ENCODE data around the gene IGF2R.

- TF ChIP-seq, protein P1, sequence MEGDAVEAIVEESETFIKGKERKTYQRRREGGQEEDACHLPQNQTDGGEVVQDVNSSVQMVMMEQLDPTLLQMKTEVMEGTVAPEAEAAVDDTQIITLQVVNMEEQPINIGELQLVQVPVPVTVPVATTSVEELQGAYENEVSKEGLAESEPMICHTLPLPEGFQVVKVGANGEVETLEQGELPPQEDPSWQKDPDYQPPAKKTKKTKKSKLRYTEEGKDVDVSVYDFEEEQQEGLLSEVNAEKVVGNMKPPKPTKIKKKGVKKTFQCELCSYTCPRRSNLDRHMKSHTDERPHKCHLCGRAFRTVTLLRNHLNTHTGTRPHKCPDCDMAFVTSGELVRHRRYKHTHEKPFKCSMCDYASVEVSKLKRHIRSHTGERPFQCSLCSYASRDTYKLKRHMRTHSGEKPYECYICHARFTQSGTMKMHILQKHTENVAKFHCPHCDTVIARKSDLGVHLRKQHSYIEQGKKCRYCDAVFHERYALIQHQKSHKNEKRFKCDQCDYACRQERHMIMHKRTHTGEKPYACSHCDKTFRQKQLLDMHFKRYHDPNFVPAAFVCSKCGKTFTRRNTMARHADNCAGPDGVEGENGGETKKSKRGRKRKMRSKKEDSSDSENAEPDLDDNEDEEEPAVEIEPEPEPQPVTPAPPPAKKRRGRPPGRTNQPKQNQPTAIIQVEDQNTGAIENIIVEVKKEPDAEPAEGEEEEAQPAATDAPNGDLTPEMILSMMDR (IDR thresholded peaks at IDR 0.05), result no peak
- TF ChIP-seq, protein P2, sequence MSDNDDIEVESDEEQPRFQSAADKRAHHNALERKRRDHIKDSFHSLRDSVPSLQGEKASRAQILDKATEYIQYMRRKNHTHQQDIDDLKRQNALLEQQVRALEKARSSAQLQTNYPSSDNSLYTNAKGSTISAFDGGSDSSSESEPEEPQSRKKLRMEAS (CRISPR knock-in tag; IDR thresholded peaks at IDR 0.05), result no peak
- TF ChIP-seq PREB (CRISPR knock-in tag; IDR thresholded peaks at IDR 0.05; ENCODE audit: borderline replicate concordance), result no peak
- TF ChIP-seq, protein P3, sequence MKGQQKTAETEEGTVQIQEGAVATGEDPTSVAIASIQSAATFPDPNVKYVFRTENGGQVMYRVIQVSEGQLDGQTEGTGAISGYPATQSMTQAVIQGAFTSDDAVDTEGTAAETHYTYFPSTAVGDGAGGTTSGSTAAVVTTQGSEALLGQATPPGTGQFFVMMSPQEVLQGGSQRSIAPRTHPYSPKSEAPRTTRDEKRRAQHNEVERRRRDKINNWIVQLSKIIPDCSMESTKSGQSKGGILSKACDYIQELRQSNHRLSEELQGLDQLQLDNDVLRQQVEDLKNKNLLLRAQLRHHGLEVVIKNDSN (CRISPR knock-in tag; IDR thresholded peaks at IDR 0.05), result no peak
These were observed 124.2 kb downstream of the IGF2R start for GRCh38 chr6:160093061-160093460.
